Adrenal gland (tissue), 5 donors: ENCODE results near the gene UNK.

Experiments used
- POLR2A ChIP-seq, 2 donors: fragments of 450-650 bp; IDR thresholded peaks; one replicate each; pipeline ENCODE4 v1.6.1; 2017; ENCODE audit warnings: antibody characterized with exemption in 2 of 2, mild to moderate bottlenecking in 2 of 2, moderate library complexity in 1 of 2
- TF ChIP-seq, protein P1 (sequence below), 6 experiments: fragments of 450-650 bp in 4 of 6; fragments of 200-600 bp in 2 of 6; sonication (generic) in 1 of 6; IDR thresholded peaks; 1 replicate in 5 of 6; 2 replicates in 1 of 6; pipeline versions ENCODE4 v1.5.1 to v1.8.0; 2016 to 2021; ENCODE audit warnings: antibody characterized with exemption in 6 of 6, mild to moderate bottlenecking in 2 of 6, moderate library complexity in 1 of 6
- donor health status: DM: no; HTN: no; CAD: no.

DNA sequence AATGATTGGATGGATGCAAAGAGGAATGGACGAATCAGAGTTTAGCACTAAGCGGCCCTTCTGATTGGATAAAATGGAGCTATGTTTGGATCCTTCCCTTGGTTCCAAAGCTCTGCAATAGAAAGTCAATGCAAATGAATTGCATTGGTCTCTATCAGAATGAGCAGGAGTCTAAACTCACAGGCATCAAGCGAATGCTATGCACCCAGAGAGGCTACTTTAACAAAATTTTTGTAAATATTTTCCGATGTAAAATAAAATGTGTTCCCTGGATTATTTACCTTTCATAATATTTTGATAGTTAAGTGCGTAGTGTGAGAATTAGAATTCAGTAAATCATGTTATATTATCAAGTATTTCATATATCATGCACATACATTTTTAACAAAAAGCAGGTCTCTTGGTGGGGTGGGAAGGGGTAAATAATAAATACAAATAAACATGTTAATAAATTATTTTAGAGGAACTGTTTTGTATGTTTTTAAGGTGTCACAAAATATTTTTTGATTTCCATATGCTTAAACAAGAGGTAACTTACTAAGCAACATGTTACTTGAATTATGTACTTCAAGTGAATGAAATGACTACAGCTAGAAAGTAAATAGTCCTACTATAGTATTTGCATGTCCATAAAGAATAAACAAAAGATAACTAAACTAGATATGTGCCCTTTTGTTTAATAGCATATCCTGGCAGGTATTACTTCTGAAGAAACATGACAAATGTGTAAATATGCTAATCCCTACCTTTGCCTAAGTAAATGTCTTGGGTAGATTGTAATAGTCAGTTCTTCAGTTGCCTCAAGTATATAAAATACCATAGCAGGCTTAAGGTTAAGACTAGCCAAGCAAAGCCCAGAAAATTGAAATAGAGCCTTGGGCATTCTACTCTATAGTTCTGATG is 4.4 kb upstream of the UNK start:
- TF ChIP-seq, protein P1, sequence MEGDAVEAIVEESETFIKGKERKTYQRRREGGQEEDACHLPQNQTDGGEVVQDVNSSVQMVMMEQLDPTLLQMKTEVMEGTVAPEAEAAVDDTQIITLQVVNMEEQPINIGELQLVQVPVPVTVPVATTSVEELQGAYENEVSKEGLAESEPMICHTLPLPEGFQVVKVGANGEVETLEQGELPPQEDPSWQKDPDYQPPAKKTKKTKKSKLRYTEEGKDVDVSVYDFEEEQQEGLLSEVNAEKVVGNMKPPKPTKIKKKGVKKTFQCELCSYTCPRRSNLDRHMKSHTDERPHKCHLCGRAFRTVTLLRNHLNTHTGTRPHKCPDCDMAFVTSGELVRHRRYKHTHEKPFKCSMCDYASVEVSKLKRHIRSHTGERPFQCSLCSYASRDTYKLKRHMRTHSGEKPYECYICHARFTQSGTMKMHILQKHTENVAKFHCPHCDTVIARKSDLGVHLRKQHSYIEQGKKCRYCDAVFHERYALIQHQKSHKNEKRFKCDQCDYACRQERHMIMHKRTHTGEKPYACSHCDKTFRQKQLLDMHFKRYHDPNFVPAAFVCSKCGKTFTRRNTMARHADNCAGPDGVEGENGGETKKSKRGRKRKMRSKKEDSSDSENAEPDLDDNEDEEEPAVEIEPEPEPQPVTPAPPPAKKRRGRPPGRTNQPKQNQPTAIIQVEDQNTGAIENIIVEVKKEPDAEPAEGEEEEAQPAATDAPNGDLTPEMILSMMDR (IDR thresholded peaks at IDR 0.05) = no peak
- no peak for TF ChIP-seq POLR2A (IDR thresholded peaks at IDR 0.05)
